HL-60 (cell line): ENCODE measurements around the gene NOVA2.

Experiments used
- DNase-seq, 2 experiments: peaks; one replicate each; pipeline ENCODE4 v3.0.0-alpha.2; 2010 to 2020; ENCODE audit warnings: low read depth in 1 of 2, low spot score in 1 of 2
- H3K27ac ChIP-seq: fragments of 250-450 bp; sonication (Bioruptor Pico); replicated peaks from 2 replicates; pipeline ENCODE4 v1.5.1; 2020; ENCODE audit warnings: mild to moderate bottlenecking, moderate library complexity
- H3K27me3 ChIP-seq: fragments of 250-450 bp; sonication (Bioruptor Pico); 2 replicates; pipeline ENCODE4 v1.5.1; 2021; ENCODE audit warnings: mild to moderate bottlenecking, moderate library complexity; ENCODE audit not compliant: insufficient read depth, poor library complexity, severe bottlenecking
- H3K4me3 ChIP-seq: replicated peaks from 2 replicates; pipeline ENCODE4 v1.5.1; 2011; ENCODE audit warnings: mild to moderate bottlenecking, control low read depth, low read length; ENCODE audit not compliant: insufficient read depth
- CTCF ChIP-seq: IDR thresholded peaks from one replicate; pipeline ENCODE4 v1.5.1; 2011; ENCODE audit warnings: low read length, control low read depth, inconsistent platforms; ENCODE audit not compliant: insufficient read depth
- GABPA ChIP-seq: IDR thresholded peaks from 2 replicates; pipeline ENCODE4 v1.6.1; 2012; ENCODE audit warnings: low read depth
- POLR2AphosphoS5 ChIP-seq: IDR thresholded peaks from 2 replicates; pipeline ENCODE4 v1.6.1; 2012; ENCODE audit warnings: low read depth
- SPI1 ChIP-seq: IDR thresholded peaks from 2 replicates; pipeline ENCODE4 v1.6.1; 2012; ENCODE audit warnings: low read depth, mild to moderate bottlenecking, borderline replicate concordance
- TF ChIP-seq, protein P1 (sequence below): IDR thresholded peaks from 2 replicates; pipeline ENCODE4 v1.6.1; 2012; ENCODE audit warnings: low read depth; ENCODE audit not compliant: insufficient replicate concordance

Gene NOVA2

DNA sequence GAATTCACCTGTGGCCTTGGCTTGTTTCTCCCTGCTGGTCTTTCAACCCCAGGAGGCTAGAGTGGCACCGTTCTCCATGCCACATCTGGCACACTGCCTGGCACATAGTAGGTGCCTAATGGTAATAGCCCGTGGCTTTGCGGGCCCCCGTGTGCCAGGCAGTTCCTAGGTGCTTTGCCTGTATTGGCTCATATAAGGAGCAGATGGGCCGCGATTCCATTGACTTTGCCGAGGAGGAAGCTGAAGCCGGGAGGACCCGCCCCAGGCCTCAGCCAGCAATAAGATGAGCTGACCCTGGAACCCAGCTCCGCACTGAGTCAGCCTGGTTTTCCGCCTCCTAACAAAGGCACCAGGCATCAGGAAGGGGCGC, 48.4 kb upstream of the NOVA2 start:
- H3K27ac ChIP-seq, result peak overlapping the region; percentile 83
- TF ChIP-seq SPI1 (no peak), POLR2AphosphoS5 (no peak), GABPA (no peak), CTCF (no peak)
- TF ChIP-seq, protein P1, sequence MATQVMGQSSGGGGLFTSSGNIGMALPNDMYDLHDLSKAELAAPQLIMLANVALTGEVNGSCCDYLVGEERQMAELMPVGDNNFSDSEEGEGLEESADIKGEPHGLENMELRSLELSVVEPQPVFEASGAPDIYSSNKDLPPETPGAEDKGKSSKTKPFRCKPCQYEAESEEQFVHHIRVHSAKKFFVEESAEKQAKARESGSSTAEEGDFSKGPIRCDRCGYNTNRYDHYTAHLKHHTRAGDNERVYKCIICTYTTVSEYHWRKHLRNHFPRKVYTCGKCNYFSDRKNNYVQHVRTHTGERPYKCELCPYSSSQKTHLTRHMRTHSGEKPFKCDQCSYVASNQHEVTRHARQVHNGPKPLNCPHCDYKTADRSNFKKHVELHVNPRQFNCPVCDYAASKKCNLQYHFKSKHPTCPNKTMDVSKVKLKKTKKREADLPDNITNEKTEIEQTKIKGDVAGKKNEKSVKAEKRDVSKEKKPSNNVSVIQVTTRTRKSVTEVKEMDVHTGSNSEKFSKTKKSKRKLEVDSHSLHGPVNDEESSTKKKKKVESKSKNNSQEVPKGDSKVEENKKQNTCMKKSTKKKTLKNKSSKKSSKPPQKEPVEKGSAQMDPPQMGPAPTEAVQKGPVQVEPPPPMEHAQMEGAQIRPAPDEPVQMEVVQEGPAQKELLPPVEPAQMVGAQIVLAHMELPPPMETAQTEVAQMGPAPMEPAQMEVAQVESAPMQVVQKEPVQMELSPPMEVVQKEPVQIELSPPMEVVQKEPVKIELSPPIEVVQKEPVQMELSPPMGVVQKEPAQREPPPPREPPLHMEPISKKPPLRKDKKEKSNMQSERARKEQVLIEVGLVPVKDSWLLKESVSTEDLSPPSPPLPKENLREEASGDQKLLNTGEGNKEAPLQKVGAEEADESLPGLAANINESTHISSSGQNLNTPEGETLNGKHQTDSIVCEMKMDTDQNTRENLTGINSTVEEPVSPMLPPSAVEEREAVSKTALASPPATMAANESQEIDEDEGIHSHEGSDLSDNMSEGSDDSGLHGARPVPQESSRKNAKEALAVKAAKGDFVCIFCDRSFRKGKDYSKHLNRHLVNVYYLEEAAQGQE, result no peak
- peak overlapping the region; percentile 13 for H3K4me3 ChIP-seq
- no peak for DNase-seq
- no peaks in the 10 kb centered on the region for H3K27me3 ChIP-seq

DNA sequence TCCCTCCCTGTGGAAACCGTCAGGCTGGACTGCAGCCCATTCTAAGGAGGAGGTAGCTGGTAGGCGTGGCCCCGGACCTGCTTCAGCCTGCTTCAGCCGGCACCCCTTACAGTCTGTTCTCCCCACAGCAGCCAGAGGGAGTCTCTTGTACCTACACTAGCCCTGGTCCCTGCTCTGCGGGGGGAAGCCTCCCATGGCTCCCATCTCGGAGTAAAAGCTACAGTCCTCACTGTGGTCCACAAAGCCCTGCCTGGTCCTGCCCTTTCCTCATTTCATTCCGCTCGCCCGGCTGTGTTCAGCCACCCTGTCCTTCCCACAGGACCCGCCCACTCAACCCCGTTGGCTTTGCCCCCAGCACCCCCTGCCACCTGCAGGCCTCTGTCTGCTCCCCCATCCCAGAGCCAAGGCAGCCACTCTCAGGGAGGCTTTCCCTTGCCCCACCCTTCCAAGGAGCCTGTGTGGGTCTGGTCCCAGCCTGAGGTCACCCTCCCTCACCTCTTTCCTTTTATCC, 47.9 kb upstream of the NOVA2 start:
- H3K27me3 ChIP-seq, result no peaks in the 10 kb centered on the region
- H3K4me3 ChIP-seq, result peak overlapping the region; percentile 9
- H3K27ac ChIP-seq, result peak overlapping the region; percentile 83; the same call in 1 of the 2 replicates
- no peak for DNase-seq
- TF ChIP-seq, protein P1, result no peak
- TF ChIP-seq CTCF (no peak), GABPA (no peak), SPI1 (no peak), POLR2AphosphoS5 (no peak)

GRCh38 chr19:46020819-46021125, 47.1 kb upstream of the NOVA2 start:
- Histone ChIP-seq H3K27me3 (no peaks in the 10 kb centered on the region), H3K27ac (no peak overlapping the region), H3K4me3 (no peak overlapping the region)
- TF ChIP-seq POLR2AphosphoS5 (no peak), GABPA (no peak), CTCF (no peak), SPI1 (no peak)
- TF ChIP-seq, protein P1, result no peak
- no peak for DNase-seq
